ENCODE measurements around the gene FBXL7.

- TF ChIP-seq CTCF (conservative IDR thresholded peaks at IDR 0.05; ENCODE audit: low read depth in 2 of 2), result no peak
- TF ChIP-seq EZH2 (IDR thresholded peaks at IDR 0.05; ENCODE audit: low read depth, unreplicated experiment), result no peak
- no peak for TF ChIP-seq ETS1 (IDR thresholded peaks at IDR 0.05)
- TF ChIP-seq ZNF462 (CRISPR knock-in tag; IDR thresholded peaks at IDR 0.05), result no peak
- no peak for TF ChIP-seq REST (IDR thresholded peaks at IDR 0.05; ENCODE audit: unreplicated experiment)
- no peak for TF ChIP-seq POLR2AphosphoS5 (IDR thresholded peaks at IDR 0.05; ENCODE audit: low read depth)
- no peak for TF ChIP-seq ZNF114 (CRISPR knock-in tag; IDR thresholded peaks at IDR 0.05)
- no peak for TF ChIP-seq CREB1 (CRISPR knock-in tag; IDR thresholded peaks at IDR 0.05; ENCODE audit: low read depth)
- TF ChIP-seq NANOG (IDR thresholded peaks at IDR 0.05; ENCODE audit: borderline replicate concordance), result no peak
- no peak for TF ChIP-seq EZH2phosphoT487 (IDR thresholded peaks at IDR 0.05; ENCODE audit: unreplicated experiment)
Measured at GRCh38 chr5:15682566-15682965, 182.6 kb downstream of the FBXL7 start.
